ENCODE results near the gene EIF2AK3. TPM values are rescaled to one million over a fixed set of nuclear protein-coding genes. Genes with fewer than 3 reads are reported as not detected.

The EIF2AK3 gene
- total RNA-seq, result 18.5 to 19.8 TPM (median 19.3 TPM) in 3 replicates
- long read RNA-seq, full-length matches to known transcripts, result 24 of 27 reads
- long read RNA-seq, partial matches to known transcripts, result 0 of 27 reads
- long read RNA-seq, other reads (novel, unspliced or antisense), result 3 of 27 reads

- Mint-ChIP-seq H3K9me3 (ENCODE audit: low read depth) (no peaks in the 10 kb centered on the region), H3K27me3 (ENCODE audit: low read depth) (no peaks in the 10 kb centered on the region), H3K4me3 (ENCODE audit: unreplicated experiment) (peak within 1 kb of the TSS; percentile 86), H3K4me1 (ENCODE audit: low read depth) (peaks cover 16% of the 10 kb centered on the region), H3K27ac (ENCODE audit: unreplicated experiment) (peak within 1 kb of the TSS; percentile 87), H3K36me3 (ENCODE audit: low read depth) (no peaks in the 10 kb centered on the region)
- no peak for TF ChIP-seq CTCF (IDR thresholded peaks at IDR 0.05)
- peak; percentile 98 for DNase-seq (ENCODE audit: low spot score)
These were observed at the start of gene EIF2AK3 for GRCh38 chr2:88627055-88627855. Gene EIF2AK3 (minus strand): TSS chr2:88627464. CDS start chr2:88627274, 190 bp downstream.

- DNase-seq (ENCODE audit: low spot score), result no peak
- Mint-ChIP-seq H3K4me3 (ENCODE audit: unreplicated experiment) (no peak overlapping the region), H3K4me1 (ENCODE audit: low read depth) (peaks cover 3% of the 10 kb centered on the region), H3K9me3 (ENCODE audit: low read depth) (no peaks in the 10 kb centered on the region), H3K27ac (ENCODE audit: unreplicated experiment) (no peak overlapping the region), H3K36me3 (ENCODE audit: low read depth) (no peaks in the 10 kb centered on the region), H3K27me3 (ENCODE audit: low read depth) (peaks cover 23% of the 10 kb centered on the region)
- no peak for TF ChIP-seq CTCF (IDR thresholded peaks at IDR 0.05)
These were observed 46.1 kb upstream of the EIF2AK3 start for GRCh38 chr2:88673363-88673762.

GRCh38 chr2:88671786-88672427 lies 44.6 kb upstream of the EIF2AK3 start:
- TF ChIP-seq CTCF (IDR thresholded peaks at IDR 0.05), result peak; percentile 94
- Mint-ChIP-seq H3K27ac (ENCODE audit: unreplicated experiment) (no peak overlapping the region), H3K36me3 (ENCODE audit: low read depth) (no peaks in the 10 kb centered on the region), H3K9me3 (ENCODE audit: low read depth) (no peaks in the 10 kb centered on the region), H3K4me1 (ENCODE audit: low read depth) (no peaks in the 10 kb centered on the region), H3K4me3 (ENCODE audit: unreplicated experiment) (no peak overlapping the region), H3K27me3 (ENCODE audit: low read depth) (peaks cover 26% of the 10 kb centered on the region)
- no peak for DNase-seq (ENCODE audit: low spot score)

- Mint-ChIP-seq H3K27ac (ENCODE audit: unreplicated experiment) (no peak overlapping the region), H3K9me3 (ENCODE audit: low read depth) (no peaks in the 10 kb centered on the region), H3K4me1 (ENCODE audit: low read depth) (no peaks in the 10 kb centered on the region), H3K36me3 (ENCODE audit: low read depth) (no peaks in the 10 kb centered on the region), H3K4me3 (ENCODE audit: unreplicated experiment) (no peak overlapping the region), H3K27me3 (ENCODE audit: low read depth) (peaks cover 21% of the 10 kb centered on the region)
- TF ChIP-seq CTCF (IDR thresholded peaks at IDR 0.05), result peak; percentile 89
- no peak for DNase-seq (ENCODE audit: low spot score)
These were observed 42.4 kb upstream of the EIF2AK3 start for GRCh38 chr2:88669482-88670214.

- H3K9me3 Mint-ChIP-seq (ENCODE audit: low read depth), result no peaks in the 10 kb centered on the region
- H3K27ac Mint-ChIP-seq (ENCODE audit: unreplicated experiment), result no peak overlapping the region
- H3K4me1 Mint-ChIP-seq (ENCODE audit: low read depth), result no peaks in the 10 kb centered on the region
- no peaks in the 10 kb centered on the region for H3K36me3 Mint-ChIP-seq (ENCODE audit: low read depth)
- no peak for TF ChIP-seq CTCF (IDR thresholded peaks at IDR 0.05)
- no peak overlapping the region for H3K4me3 Mint-ChIP-seq (ENCODE audit: unreplicated experiment)
- no peak for DNase-seq (ENCODE audit: low spot score)
- peaks cover 16% of the 10 kb centered on the region for H3K27me3 Mint-ChIP-seq (ENCODE audit: low read depth)
These were observed 41.6 kb upstream of the EIF2AK3 start for GRCh38 chr2:88668862-88669261.
